ENCODE results near the gene C14orf132. TPM values are rescaled to one million over a fixed set of nuclear protein-coding genes. Genes with fewer than 3 reads are reported as not detected.

C14orf132 gene
- total RNA-seq, 2 donors from 2014 or later = 1.6 to 5.6 TPM

- no peaks in the 10 kb centered on the region for H3K27me3 ChIP-seq
- TF ChIP-seq, protein P1, sequence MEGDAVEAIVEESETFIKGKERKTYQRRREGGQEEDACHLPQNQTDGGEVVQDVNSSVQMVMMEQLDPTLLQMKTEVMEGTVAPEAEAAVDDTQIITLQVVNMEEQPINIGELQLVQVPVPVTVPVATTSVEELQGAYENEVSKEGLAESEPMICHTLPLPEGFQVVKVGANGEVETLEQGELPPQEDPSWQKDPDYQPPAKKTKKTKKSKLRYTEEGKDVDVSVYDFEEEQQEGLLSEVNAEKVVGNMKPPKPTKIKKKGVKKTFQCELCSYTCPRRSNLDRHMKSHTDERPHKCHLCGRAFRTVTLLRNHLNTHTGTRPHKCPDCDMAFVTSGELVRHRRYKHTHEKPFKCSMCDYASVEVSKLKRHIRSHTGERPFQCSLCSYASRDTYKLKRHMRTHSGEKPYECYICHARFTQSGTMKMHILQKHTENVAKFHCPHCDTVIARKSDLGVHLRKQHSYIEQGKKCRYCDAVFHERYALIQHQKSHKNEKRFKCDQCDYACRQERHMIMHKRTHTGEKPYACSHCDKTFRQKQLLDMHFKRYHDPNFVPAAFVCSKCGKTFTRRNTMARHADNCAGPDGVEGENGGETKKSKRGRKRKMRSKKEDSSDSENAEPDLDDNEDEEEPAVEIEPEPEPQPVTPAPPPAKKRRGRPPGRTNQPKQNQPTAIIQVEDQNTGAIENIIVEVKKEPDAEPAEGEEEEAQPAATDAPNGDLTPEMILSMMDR (IDR thresholded peaks at IDR 0.05) = no peak
- H3K9me3 ChIP-seq = no peaks in the 10 kb centered on the region
- no peak overlapping the region for H3K27ac ChIP-seq
- H3K4me1 ChIP-seq = no peaks in the 10 kb centered on the region
- DNase-seq (ENCODE audit: low spot score) = no peak
- no peak overlapping the region for H3K4me3 ChIP-seq
- H3K36me3 ChIP-seq = no peaks in the 10 kb centered on the region
Measured at GRCh38 chr14:96065661-96066459, 26.7 kb downstream of the C14orf132 start.

- no peak for DNase-seq (ENCODE audit: low spot score)
- Histone ChIP-seq H3K27me3 (no peaks in the 10 kb centered on the region), H3K4me1 (no peaks in the 10 kb centered on the region), H3K36me3 (no peaks in the 10 kb centered on the region), H3K27ac (no peak overlapping the region), H3K4me3 (no peak overlapping the region), H3K9me3 (no peaks in the 10 kb centered on the region)
- TF ChIP-seq, protein P1 (IDR thresholded peaks at IDR 0.05) = no peak
Measured at GRCh38 chr14:96066976-96067375, 27.8 kb downstream of the C14orf132 start.

DNA sequence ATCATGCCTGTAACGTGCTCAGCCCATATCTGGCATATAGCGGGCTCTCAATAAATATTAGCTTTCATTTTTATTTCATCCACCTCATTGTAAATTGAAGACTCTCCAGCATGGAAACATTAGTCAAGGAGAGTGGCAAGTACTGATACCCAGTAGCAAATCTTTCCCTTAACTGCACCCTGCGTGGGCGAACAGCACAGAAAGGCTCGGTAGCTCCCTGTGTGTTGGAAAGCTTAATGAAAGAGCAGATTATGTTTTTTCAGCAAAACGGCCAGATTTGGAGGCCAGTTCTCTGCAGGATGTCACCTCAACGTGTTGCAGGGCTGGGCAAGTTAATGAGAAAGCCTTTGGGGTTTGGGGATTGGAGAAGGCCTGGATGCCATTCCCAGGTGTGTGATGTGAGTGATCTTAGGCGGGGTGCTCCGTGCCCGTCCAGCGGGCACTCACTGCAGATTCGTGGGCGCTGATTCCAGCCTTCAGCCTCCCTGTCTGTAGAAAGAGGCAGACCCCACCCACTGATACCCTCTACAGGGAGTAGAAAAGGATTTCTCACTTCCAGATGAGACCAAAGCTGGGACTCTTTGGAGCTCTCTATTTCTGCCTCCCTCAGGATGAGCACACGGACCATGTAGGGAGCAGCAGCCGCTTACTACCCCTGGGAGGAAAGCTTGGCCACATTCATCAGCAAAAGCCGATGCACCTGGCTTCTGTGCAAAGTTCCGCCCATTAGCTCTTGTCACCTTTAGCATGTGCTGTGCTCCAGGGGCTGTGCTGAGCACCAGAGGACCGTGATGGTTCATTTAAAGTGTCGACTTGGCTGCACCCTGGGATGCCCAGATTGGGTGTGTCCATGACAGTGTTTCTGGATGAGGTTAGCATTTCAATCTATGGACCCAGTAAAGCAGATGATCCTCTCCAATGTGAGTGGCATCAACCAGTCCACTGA lies 29.1 kb downstream of the C14orf132 start:
- no peaks in the 10 kb centered on the region for H3K27me3 ChIP-seq
- TF ChIP-seq, protein P1 (IDR thresholded peaks at IDR 0.05) = no peak
- no peak overlapping the region for H3K4me3 ChIP-seq
- H3K27ac ChIP-seq = no peak overlapping the region
- no peaks in the 10 kb centered on the region for H3K4me1 ChIP-seq
- H3K9me3 ChIP-seq = no peaks in the 10 kb centered on the region
- DNase-seq (ENCODE audit: low spot score) = no peak
- H3K36me3 ChIP-seq = no peaks in the 10 kb centered on the region

- no peak for DNase-seq (ENCODE audit: low spot score)
- Histone ChIP-seq H3K36me3 (no peaks in the 10 kb centered on the region), H3K9me3 (no peaks in the 10 kb centered on the region), H3K4me1 (no peaks in the 10 kb centered on the region), H3K4me3 (no peak overlapping the region), H3K27ac (no peak overlapping the region), H3K27me3 (no peaks in the 10 kb centered on the region)
- TF ChIP-seq, protein P1 (IDR thresholded peaks at IDR 0.05) = no peak
Measured at GRCh38 chr14:96069421-96069820, 30.3 kb downstream of the C14orf132 start.

DNA sequence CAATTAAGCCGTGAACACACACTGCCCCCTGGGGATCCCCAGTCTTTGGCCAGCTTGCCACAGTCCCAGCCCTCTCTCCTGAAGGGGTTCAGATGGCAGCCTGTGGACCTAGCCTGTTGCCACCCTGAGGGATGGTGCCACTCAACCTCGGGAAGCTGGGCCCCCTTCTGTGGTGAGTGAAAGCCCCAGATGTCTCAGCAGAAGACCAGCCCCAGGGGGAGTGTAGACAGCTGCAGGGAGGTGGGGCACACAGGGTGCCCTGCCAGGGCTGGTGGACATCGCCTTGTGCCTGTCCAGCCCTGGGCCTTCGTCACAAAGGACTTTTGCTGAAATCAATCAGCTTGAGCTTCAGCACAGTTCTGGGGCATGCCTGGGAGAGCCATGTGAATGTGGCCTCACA lies 32.4 kb downstream of the C14orf132 start:
- no peak for DNase-seq (ENCODE audit: low spot score)
- Histone ChIP-seq H3K9me3 (no peaks in the 10 kb centered on the region), H3K4me3 (no peak overlapping the region), H3K27ac (no peak overlapping the region), H3K36me3 (no peaks in the 10 kb centered on the region), H3K27me3 (no peaks in the 10 kb centered on the region), H3K4me1 (no peaks in the 10 kb centered on the region)
- TF ChIP-seq, protein P1 (IDR thresholded peaks at IDR 0.05) = no peak
